Measurements from ENCODE around the gene THSD4. TPM values are rescaled to one million over a fixed set of nuclear protein-coding genes. Genes with fewer than 3 reads are reported as not detected.
"Not testable (repeated sequence)": the region's sequence is repeated elsewhere in the genome, so short reads cannot be mapped to it uniquely, and the experiment has no call there.

THSD4 gene
- total RNA-seq, 1 donor from 2014 or later, result 2.7 TPM

GRCh38 chr15:71705151-71705550 is 589.9 kb downstream of the THSD4 start:
- peak; percentile 70 for DNase-seq (ENCODE audit: low read depth)

DNA sequence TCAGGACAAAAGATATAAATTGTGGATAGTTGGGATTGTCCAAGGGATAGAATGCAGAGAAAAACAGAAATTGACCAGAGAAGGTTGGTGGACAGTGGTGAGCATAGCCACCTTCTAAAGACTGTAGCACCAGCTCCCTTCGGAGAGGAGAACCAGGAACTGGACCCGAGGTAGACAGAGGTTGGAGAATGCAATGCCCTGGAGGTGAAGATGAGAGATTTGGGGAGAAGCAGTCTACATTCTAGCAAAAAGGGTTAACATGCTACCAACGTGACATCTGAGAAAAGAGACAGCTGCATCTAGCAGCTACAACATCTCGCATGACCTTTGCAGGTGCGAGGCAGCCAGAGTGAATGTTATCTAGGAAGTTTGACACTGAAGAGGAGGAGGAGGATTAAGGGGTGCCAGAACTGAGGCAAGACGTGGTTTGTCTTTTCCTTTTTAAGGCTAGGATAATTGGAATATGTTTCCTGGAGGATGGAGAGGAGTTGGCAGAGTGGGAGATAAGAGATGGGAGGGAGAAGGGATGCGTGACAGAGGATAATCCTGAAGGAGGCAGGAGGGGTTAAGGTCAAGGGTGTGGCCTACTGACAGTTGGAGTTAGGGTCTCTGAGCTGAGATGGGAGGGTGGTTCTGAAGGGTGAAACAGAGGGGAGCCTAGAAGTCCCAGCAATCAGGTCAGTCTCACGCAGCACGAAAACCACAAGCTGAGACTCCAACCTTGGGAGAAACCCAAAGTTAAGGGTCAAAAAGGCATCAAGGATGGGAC is 591.4 kb downstream of the THSD4 start:
- no peak for DNase-seq (ENCODE audit: low read depth)

DNA sequence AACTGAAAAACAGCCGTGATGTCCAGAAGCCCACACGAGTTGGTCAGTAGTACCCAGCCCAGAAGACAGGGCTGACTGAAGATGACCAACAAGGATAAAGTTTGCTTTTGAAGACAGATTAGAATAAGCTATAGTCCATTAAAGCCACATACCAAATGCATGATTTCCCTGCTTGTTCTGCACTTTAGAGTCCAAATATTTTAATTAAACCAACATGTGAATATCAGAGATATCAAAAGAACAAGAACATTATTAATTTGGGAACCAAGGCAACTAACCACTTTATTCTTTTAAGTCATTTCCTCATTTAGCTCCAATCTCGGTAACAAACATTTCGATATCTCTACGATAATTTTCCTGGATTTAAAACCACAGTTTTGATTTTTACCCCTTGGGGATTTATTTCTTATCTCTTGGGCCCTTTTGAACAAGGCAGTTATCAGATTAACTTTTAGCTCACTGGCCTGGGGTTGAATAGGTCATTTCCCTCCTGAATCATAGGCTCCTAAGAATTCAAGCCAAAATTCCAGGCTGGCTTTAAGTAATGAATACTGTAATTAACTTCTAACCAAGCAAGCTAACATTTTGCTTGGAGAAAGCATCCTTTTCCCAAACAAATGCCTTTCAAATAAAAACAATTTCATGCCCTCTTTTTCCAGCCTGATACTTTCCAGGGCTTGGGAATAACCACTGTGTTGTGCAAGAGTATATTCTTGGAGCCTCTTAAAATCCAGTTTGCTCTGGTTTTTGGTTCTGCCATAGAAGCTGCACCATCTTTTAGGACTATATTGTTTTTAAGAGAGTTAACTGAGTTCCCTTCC is 592.2 kb downstream of the THSD4 start:
- DNase-seq (ENCODE audit: low read depth), result no peak

GRCh38 chr15:71708051-71708429 is 592.8 kb downstream of the THSD4 start:
- no peak for DNase-seq (ENCODE audit: low read depth)

DNA sequence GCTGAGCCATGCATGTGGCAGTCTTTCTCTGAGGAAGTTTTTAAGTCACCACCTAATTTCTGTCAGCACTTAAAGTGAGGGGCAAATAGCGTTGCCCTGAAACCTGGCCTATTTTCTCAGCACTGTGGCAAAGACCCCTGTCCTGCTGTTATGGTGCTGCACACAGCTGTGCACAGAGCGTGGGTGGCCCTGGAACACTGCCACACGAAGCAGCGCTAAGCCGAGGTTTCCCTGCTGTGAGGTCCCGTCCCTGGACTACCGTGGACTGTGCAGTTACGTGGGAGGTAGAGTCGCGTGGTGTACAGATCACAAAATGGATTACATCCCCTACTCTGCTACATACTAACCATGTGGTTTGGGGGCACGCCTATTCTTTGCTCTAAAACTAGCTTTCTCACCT is 593.5 kb downstream of the THSD4 start:
- DNase-seq (ENCODE audit: low read depth), result no peak

DNA sequence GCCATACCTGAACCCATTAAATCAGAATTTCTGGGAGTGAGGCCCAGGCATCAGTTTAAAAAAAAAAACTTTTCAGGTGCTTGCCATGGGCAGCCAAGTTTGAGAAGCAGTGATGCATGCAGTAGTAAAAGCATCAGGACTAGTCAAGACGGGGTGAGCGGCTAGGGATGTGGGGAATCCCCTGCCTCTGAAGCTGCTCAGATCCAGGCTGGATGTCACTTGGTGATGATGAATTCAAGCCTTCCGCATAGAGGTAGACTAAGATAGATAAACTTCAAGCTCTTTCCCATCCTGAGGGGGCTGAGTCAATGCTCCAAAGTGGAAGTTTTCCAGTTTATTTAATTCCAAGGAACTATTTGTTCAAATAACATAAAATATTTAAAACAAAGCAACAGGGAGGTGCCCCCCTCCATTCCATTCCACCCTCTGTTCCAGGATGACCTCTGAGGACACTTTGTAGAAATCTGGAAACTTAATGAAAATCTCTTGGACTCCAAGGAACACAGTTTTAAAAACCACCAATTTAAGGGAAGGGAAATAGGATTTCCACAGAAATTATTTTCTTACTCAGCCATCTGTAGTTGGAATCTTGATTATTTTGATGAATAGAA is 594.6 kb downstream of the THSD4 start:
- no peak for DNase-seq (ENCODE audit: low read depth)

DNA sequence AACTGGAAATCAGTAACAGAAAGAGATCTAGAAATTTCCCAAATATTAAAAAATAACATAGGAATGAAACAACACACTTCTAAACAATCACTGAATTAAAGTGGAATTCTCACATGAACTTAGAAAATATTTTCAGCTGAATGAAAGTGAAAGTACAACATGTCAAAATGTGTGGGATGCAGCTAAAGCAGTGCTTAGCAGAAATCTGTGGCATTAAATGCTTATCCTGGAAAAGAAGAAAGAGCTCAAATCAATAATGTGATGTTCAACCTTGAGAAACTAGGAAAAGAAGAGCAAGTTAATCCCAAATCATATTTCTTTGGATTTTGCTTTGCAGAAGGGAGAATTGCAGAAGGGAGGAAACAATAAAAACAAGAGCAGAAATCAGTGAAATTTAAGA is 596.9 kb downstream of the THSD4 start:
- no peak for DNase-seq (ENCODE audit: low read depth)

- peak; percentile 35 for DNase-seq (ENCODE audit: low read depth)
Measured at GRCh38 chr15:71713191-71713809, 598.0 kb downstream of the THSD4 start.

GRCh38 chr15:71715914-71716313 is 600.6 kb downstream of the THSD4 start:
- no peak for DNase-seq (ENCODE audit: low read depth)

DNA sequence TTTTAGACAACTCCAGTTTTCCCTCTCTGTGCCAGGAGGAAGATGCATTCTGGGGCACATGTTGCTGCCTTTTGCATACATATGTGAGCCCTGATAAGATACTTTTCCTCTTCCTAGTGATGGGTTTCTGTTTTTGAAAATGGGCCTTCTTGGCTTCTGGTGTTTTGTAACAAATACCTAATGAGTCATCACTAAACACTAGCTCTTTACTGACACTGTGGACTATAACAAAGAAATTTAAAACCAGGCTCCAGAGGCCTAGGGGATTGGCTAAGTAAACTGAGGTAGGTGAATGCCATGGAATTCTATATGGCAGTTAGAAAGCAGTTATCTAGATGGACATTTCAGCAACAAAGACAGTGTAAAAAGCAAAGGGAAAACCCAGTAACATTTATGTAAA is 601.7 kb downstream of the THSD4 start:
- DNase-seq (ENCODE audit: low read depth), result peak; percentile 40

- peak; percentile 80 for DNase-seq (ENCODE audit: low read depth)
Measured at GRCh38 chr15:71718116-71718910, 603.0 kb downstream of the THSD4 start.

GRCh38 chr15:71723344-71723743 is 608.1 kb downstream of the THSD4 start:
- DNase-seq (ENCODE audit: low read depth), result no peak

DNA sequence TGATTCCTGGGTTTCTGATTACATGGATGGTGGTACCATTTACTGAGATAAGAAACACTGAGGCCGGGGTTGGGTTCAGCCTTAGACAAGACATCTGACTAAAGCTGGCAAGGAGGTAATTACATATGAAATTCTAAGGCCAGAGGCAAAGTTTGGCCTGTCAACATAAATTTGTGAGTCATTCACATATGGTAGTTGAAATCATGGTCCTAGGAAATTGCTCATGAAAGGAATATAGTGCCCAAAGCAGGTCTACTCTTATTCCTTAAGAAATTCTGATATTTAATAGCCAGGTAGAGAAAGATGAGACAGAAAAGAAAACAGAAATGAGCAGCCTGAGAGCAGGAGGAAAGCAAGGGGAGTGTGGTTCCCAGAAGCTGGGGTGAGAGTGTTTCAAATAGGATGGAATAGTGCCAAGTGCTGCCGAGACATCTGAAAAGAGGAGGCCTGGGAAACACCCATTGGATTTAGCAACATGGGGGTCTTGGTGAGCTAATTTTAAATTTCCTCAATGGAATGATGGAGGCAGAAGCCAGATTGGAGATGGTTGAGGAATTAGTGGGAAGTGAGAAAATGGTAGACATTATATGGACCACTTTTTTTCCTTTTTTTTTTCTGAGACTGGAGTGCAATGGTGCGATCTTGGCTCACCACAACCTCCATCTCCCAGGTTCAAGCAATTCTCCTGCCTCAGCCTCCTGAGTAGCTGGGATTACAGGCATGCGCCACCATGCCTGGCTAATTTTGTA is 610.1 kb downstream of the THSD4 start:
- DNase-seq (ENCODE audit: low read depth), result not testable (repeated sequence)

GRCh38 chr15:71728881-71729280 is 613.6 kb downstream of the THSD4 start:
- DNase-seq (ENCODE audit: low read depth), result no peak

GRCh38 chr15:71729319-71729718 is 614.0 kb downstream of the THSD4 start:
- no peak for DNase-seq (ENCODE audit: low read depth)

DNA sequence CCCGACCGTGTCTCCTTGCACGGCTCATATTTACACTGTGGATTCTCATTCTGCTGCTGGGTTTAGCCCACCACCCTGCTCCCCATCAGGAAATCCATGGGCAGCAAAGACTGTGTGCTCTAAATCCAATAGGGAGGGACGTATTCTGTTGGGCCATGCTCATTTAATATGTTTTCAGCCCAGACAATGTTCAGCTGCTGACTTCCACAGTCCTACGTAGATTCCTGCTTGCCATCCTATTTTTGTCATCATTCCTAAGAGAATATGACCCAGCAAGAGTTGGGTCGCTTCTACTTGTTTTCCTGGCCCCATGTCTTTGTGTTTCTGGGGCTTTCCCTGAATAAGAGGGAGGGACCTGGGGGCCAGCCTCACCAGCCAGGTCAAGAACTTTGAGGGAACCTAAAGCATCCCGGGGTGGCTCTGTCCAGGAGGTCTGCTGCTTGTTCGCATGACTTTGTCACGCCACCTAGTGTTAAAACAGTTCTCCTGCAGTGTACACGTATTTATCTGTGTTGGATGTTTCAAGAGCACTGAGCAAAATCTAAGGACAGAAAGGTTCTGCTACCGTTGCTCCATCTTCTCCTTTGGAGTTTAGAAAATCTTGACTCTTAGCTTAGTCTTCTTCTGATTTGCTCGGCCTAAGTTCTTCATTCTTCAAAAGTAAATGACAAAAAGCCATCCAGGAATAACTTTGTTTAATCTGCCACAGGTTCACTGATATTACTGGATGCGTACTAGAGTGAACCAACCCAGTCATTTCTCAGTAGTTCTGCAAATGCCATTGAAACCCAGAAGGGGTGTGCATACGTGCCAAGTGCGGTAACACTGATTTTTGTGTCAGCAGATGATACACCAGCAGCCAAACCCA is 615.2 kb downstream of the THSD4 start:
- DNase-seq (ENCODE audit: low read depth), result peak; percentile 71

GRCh38 chr15:71732636-71733035 is 617.4 kb downstream of the THSD4 start:
- no peak for DNase-seq (ENCODE audit: low read depth)

- no peak for DNase-seq (ENCODE audit: low read depth)
Measured at GRCh38 chr15:71733122-71733521, 617.9 kb downstream of the THSD4 start.

- no peak for DNase-seq (ENCODE audit: low read depth)
Measured at GRCh38 chr15:71734709-71735384, 619.6 kb downstream of the THSD4 start.
